Renal cortical epithelial cell (primary cell): ENCODE data around the gene ADRA2C. TPM values are rescaled to one million over a fixed set of nuclear protein-coding genes. Genes with fewer than 3 reads are reported as not detected.

ENCODE experiments used
- DNase-seq: peaks from one replicate; pipeline ENCODE4 v3.0.0-alpha.2; 2011; ENCODE audit warnings: low read depth
- total RNA-seq: library from RNA; depleted of rRNA; stranded (reverse); fragments of >200 nt; gene quantifications from 2 replicates; pipeline ENCODE4 v1.2.3, GENCODE V29; 2014

Gene ADRA2C
- total RNA-seq, result 0.87 and 1.8 TPM in 2 replicates

GRCh38 chr4:3766036-3766784 lies at the start of gene ADRA2C:
ADRA2C (plus strand) TSS chr4:3766385; CDS start chr4:3766607, 222 bp downstream.
- no peak for DNase-seq

- DNase-seq, result no peak
Measured at GRCh38 chr4:3716631-3717235, 49.5 kb upstream of the ADRA2C start.

GRCh38 chr4:3717241-3717640 lies 48.9 kb upstream of the ADRA2C start:
- DNase-seq, result no peak

- DNase-seq, result no peak
Measured at GRCh38 chr4:3718462-3718861, 47.7 kb upstream of the ADRA2C start.

- no peak for DNase-seq
Measured at GRCh38 chr4:3719191-3719590, 47.0 kb upstream of the ADRA2C start.

DNA sequence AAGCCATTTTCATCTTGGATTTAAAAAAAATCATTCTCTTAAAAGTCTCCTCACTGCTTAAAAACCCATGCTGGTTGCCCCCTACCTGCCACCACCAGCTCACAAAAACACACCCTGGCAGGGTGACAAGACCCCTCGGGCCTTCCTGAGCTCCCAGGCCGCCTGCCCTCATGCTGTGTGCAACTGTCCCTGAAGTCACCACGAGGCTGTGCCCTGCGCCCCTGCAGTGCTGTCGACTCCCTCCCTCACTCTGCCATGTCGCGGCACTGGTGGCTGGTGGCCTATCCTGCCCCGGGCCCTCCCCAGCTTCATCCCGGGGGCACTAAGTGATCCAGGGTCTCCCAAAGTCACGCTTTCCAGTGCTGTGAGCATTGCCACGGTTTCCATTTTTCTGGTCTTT lies 46.3 kb upstream of the ADRA2C start:
- no peak for DNase-seq

- no peak for DNase-seq
Measured at GRCh38 chr4:3720466-3720865, 45.7 kb upstream of the ADRA2C start.

DNA sequence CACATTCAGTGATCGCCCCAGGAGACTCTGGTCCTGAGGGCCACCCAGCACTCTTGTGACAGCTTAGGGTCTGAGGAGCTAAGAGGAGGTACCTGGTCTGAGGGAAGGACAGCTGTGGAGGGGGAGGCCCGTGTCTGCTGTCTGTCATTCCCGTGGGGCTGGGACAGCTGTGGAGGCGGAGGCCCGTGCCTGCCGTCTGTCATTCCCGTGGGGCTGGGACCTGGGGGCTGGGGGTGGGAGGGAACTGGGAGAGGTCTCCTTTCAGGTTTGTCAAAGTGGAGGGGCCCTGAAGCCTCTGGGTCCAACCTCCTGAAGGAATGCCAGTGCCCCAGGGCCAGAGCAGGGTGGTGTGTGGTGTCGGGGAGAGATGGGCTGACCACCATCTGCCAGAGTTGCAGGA lies 45.0 kb upstream of the ADRA2C start:
- no peak for DNase-seq

- DNase-seq, result no peak
Measured at GRCh38 chr4:3721627-3722026, 44.6 kb upstream of the ADRA2C start.

GRCh38 chr4:3722446-3723231 lies 43.5 kb upstream of the ADRA2C start:
- DNase-seq, result no peak

- no peak for DNase-seq
Measured at GRCh38 chr4:3723232-3723642, 42.9 kb upstream of the ADRA2C start.

- DNase-seq, result no peak
Measured at GRCh38 chr4:3724319-3725231, 41.6 kb upstream of the ADRA2C start.

DNA sequence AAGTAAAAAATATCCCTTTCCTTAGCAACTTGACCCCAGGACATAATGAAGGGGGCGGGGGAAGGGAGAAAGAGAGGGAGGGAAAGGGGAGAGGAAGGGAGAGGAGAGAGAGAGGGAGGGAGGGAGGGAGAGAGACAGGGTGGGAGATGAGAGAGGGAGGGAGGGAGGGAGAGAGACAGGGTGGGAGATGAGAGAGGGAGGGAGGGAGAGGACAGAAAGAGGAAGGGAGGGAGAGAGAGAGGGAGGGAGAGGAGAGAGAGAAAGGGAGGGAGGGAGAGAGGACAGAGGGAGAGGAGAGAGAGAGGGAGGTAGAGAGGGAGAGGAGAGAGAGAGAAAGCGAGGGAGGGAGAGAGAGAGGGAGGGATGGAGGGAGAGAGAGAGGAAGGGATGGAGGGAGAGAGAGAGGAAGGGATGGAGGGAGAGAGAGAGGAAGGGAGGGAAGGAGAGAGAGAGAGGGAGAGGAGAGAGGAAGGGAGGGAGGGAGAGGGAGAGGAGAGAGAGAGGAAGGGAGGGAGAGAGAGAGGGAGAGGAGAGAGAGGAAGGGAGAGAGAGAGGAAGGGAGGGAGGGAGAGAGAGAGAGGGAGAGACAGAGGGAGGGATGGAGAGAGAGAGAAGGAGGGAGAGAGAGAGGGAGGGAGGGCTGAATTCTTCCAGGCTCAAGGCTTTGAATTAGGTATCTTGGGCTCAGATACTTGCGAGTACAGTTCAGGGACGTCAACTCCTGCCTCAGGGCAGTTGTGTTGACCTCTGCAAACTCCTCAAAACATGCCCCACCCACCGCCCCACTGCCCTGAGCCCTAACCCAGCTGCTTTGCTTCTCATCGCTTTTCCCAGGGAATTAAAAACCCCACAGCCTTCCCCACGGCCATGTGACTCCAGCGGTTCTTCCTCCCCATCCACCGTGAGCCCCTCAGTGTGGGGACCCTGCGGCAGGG lies 40.0 kb upstream of the ADRA2C start:
- no peak for DNase-seq

DNA sequence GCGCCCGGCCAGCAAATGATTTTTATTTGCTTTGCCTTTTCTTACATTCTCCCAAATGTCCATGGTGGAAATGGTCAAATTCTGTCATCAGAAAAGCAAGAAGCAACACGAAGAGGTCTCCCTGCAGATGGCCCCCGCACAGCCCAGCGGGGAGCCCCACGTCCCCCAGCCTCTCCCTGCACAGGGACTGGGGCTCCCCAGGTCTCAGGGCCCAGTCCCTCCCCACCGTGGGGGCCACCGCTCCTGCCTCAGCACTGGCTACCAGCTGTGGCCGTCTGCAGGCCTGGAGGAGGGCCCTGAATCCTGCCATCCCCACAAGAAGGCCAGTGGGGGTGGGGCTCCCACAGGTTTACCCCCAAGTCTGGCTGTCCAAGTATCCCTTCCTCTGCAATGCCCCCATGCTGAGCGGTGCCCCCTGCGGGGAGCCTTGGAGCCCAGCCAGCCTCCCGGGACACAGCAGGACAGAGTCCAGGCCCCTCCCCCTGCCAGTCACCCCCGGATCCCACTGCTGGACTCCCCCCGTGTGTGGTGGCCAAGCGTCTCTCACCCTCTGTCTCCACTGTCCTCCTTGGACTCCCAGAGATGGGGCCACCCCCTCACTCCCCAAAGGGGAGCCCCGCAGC lies 38.2 kb upstream of the ADRA2C start:
- no peak for DNase-seq

DNA sequence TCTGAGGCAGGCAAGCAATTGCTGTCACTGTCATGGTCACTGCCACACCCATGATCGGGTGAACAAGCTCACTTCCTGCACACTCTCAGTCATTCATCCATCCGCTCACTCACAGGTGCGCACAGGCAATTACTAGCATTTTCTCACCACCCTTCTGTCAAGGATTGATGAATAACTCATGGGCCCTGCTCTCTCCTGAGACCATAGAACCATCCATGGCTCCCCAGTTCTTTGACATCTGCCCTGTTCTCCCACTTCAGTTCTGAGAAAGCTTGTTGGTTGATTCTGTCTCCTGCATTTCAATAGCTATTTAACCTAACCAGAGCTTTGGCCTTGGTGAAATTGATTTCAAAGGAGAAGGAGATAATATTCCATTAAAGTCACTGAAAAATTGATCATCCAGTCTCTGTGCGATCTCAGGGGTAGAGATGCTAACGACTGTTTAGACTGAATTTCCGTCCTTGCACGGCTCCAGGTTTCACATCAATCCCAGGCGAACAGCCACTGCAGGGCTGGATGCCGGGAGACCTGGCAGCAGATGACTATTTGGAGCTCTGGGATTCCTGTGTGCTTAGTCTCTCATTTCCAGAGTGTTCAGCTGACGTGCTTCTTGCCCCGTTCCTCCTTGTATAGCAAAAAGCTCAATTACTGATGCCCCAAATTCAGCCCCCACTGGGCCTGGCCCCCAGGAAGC lies 36.9 kb upstream of the ADRA2C start:
- no peak for DNase-seq

GRCh38 chr4:3729882-3730226 lies 36.3 kb upstream of the ADRA2C start:
- no peak for DNase-seq

DNA sequence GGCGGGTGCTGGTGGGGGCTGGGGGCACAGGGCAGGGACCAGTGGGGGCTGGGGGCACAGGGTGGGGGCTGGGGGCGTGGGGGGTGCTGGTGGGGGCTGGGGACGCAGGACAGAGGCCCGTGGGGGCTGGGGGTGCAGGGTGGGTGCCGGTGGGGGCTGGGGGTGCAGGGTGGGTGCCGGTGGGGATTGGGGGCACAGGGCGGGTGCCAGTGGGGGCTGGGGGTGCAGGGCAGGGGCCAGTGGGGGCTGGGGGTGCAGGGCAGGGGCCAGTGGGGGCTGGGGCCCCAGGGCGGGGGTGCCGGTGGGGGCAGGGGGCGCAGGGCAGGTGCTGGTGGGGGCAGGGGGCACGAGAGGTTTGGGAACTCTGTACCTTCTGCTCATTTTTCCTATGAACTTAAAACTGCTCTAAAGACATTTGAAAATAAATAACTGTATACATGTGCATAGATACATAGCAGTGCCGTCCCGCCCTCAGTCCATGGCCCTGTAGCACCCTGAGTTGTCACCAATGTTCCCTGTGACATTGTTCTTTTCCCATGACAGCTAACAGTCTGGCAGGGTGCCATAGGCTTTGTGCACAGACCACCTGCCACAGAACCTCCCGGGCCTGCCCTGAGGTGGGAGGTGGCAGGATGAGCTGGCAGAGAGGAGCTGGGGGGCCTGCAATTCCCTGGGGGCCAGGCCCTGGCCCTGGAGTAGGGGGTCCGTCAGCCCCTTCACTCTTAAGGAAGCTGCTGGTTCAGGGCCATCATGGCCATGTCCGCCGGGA lies 35.6 kb upstream of the ADRA2C start:
- DNase-seq, result no peak

DNA sequence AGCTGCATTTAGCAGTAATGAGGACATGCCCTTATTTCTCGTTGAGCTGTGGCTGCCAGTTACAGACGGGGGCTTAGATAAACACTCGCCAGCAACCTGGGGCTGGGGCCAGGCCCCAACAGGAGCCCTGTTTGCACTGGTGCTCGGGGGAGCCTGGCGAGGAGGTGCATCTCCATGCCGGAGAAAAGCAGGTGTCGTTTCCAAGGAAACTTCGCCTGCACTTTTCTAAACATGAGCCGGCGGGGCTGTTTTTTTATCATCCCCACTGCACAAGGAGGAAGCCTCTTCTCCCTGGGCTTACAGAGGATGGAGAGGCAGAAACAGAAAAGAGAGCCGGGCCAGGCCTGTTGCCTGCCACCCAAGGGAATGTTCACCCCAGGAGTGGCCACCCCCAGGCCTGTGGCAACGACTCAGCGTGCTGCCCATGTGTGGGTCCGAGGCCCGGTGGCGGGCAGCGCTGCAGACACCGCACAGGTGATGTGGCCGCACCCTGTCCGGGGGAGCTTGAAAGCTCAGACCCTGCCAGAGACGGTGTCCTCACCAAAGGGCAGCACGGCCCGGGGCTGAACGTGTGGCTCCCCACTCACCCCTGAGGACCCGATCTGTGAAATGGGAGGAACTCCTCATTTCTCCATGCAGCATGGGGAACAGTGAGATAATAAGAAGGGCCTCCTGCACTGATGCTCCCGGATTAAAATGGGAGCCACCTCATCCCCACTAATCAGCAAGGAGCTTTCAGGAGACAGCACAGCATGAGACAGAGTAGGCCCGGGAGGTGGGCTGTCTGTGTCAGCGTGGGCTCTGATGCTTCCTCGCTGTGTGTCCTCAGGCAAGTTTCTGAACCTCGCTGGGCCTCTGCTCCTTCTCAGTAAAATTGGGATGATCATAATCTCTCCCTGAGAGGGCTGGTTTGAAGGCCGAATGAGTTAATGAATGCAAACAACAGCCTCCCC lies 33.8 kb upstream of the ADRA2C start:
- no peak for DNase-seq
